ENCODE results near the gene CLEC3B. TPM values are rescaled to one million over a fixed set of nuclear protein-coding genes. Genes with fewer than 3 reads are reported as not detected.

CLEC3B gene
- total RNA-seq, 4 donors from 2014 or later, result 137 to 819 (median 340) TPM

- TF ChIP-seq POLR2A (IDR thresholded peaks at IDR 0.05) (no peak), EP300 (IDR thresholded peaks at IDR 0.05) (no peak), CTCF (IDR thresholded peaks at IDR 0.05) (no peak)
- WGBS, 2 donors, result 77 to 79% methylated on average over 13 of the region's 13 CpGs
- Histone ChIP-seq H3K36me3 (no peaks in the 10 kb centered on the region), H3K4me3 (no peak overlapping the region), H3K4me1 (peaks cover 0 to 13% (median 0%) of the 10 kb centered on the region in 4 donors), H3K27ac (no peak overlapping the region), H3K27me3 (no peaks in the 10 kb centered on the region), H3K9me3 (no peaks in the 10 kb centered on the region)
- DNase-seq (ENCODE audit: low spot score in 2 of 2), result no peak
These were observed 59.0 kb downstream of the CLEC3B start for GRCh38 chr3:45084820-45085816.

Small RNAs within 50 kb of the gene (small RNA-seq; reads per million reads assigned to genes)
- gene RNU5B-3P, result not detected

Other genes with a start within 250 kb of the CLEC3B start
- 10 to 100 TPM; 20.7 to 40.4 (median 32.6) TPM for gene TMEM42, start 164.4 kb upstream of the CLEC3B start, total RNA-seq
- not detected for gene TGM4, start 151.7 kb upstream of the CLEC3B start, total RNA-seq
- 100 to 1,000 TPM in 3 of 4 donors, 10 to 100 TPM in 1; 98.4 to 139 (median 117) TPM for gene ZDHHC3, start 50.1 kb upstream of the CLEC3B start, total RNA-seq
- gene EXOSC7, start 50.1 kb upstream of the CLEC3B start, total RNA-seq, result 10 to 100 TPM; 48.3 to 67.7 (median 64.2) TPM
- 1 to 10 TPM in 2 of 4 donors, under 1 TPM in 2; 0.20 to 3.0 (median 1.2) TPM for gene CDCP1, start 120.1 kb downstream of the CLEC3B start, total RNA-seq
- 1 to 10 TPM in 3 of 4 donors, not detected in 1; 1.8 to 3.8 (median 2.7) TPM for gene TMEM158, start 200.0 kb downstream of the CLEC3B start, total RNA-seq

Data from tibial nerve (tissue), 4 donors.